B cell (primary cell): Measurements from ENCODE around the gene UAP1L1. TPM values are rescaled to one million over a fixed set of nuclear protein-coding genes. Genes with fewer than 3 reads are reported as not detected.

Experiments used
- ATAC-seq: fragments of 200-7000 bp; cut with Tn5 transposase; one replicate; pipeline ENCODE4 v1.10.0; 2021; ENCODE audit warnings: low read depth, mild to moderate bottlenecking, moderate number of reproducible peaks, moderate library complexity
- CTCF ChIA-PET: fragments of 350-600 bp; sonication (Branson Sonifier 250); formaldehyde crosslinking; loops from one replicate; lab custom pipeline; 2021; ENCODE audit warnings: antibody characterized with exemption, inconsistent platforms; lab: Charles Lee
- POLR2A ChIA-PET: fragments of 350-600 bp; sonication (Branson Sonifier 250); formaldehyde crosslinking; loops from one replicate; lab custom pipeline; 2021; ENCODE audit warnings: antibody characterized with exemption; lab: Charles Lee
- DNase-seq: peaks from one replicate; pipeline ENCODE4 v3.0.0; 2013
- H2AFZ ChIP-seq: 2 replicates; pipeline ENCODE4 v1.6.1; 2012; ENCODE audit warnings: mild to moderate bottlenecking, low read depth, low read length; ENCODE audit not compliant: insufficient read depth, poor library complexity, severe bottlenecking
- H3K27ac ChIP-seq, 2 donors: 1 replicate in 1 of 2; 2 replicates in 1 of 2; pipeline ENCODE4 v1.5.1; 2012 to 2013; ENCODE audit warnings: low read length in 2 of 2, mild to moderate bottlenecking in 2 of 2, moderate library complexity in 1 of 2
- H3K27me3 ChIP-seq, 4 experiments: fragments of 200-600 bp in 1 of 4; sonication (generic) in 1 of 4; replicated peaks in 1 of 4; 1 replicate in 2 of 4; 2 replicates in 2 of 4; pipeline versions ENCODE4 v1.6.1 to v1.7.0; 2013 to 2016; ENCODE audit warnings: low read length in 3 of 4, mild to moderate bottlenecking in 2 of 4, mixed read lengths in 1 of 4, moderate library complexity in 1 of 4; ENCODE audit not compliant: insufficient read depth in 4 of 4, control insufficient read depth in 3 of 4; ENCODE audit errors: control extremely low read depth in 1 of 4
- H3K36me3 ChIP-seq, 2 experiments: replicated peaks in 1 of 2; 1 replicate in 1 of 2; 2 replicates in 1 of 2; pipeline versions ENCODE4 v1.6.1 to v1.7.1; 2013; ENCODE audit warnings: low read length in 1 of 2; ENCODE audit not compliant: insufficient read depth in 2 of 2, control insufficient read depth in 1 of 2; ENCODE audit errors: control extremely low read depth in 1 of 2, extremely low read depth in 1 of 2
- H3K4me1 ChIP-seq, 2 donors: fragments of 200-600 bp in 1 of 2; sonication (generic) in 1 of 2; 1 replicate in 1 of 2; 2 replicates in 1 of 2; pipeline versions ENCODE4 v1.5.1 to v1.6.1; 2013 to 2017; ENCODE audit warnings: low read length in 2 of 2; ENCODE audit not compliant: control insufficient read depth in 2 of 2, insufficient read depth in 2 of 2
- H3K4me2 ChIP-seq: replicated peaks from 2 replicates; pipeline ENCODE3; 2012; ENCODE audit warnings: mild to moderate bottlenecking, low read depth, low read length; ENCODE audit not compliant: poor library complexity, severe bottlenecking
- H3K4me3 ChIP-seq, 5 experiments: fragments of 200-600 bp in 1 of 5; sonication (generic) in 1 of 5; 1 replicate in 3 of 5; 2 replicates in 2 of 5; pipeline versions ENCODE4 v1.5.1 to v1.7.0; 2011 to 2016; ENCODE audit warnings: low read length in 4 of 5, mild to moderate bottlenecking in 4 of 5, low read depth in 2 of 5, control low read depth in 1 of 5, moderate library complexity in 1 of 5; ENCODE audit not compliant: insufficient read depth in 1 of 5; ENCODE audit errors: control extremely low read depth in 1 of 5, extremely low read depth in 1 of 5
- H3K79me2 ChIP-seq: fragments of 200-600 bp; sonication (generic); one replicate; pipeline ENCODE4 v1.6.0; 2016; ENCODE audit warnings: low read length; ENCODE audit not compliant: control insufficient read depth, insufficient read depth
- H3K9ac ChIP-seq: fragments of 200-600 bp; sonication (generic); 2 replicates; pipeline ENCODE4 v1.6.1; 2017; ENCODE audit warnings: mild to moderate bottlenecking, low read length, moderate library complexity
- H3K9me3 ChIP-seq, 3 donors: one replicate each; pipeline versions ENCODE4 v1.6.1 to v1.7.1; 2013; ENCODE audit warnings: low read length in 2 of 3; ENCODE audit not compliant: control insufficient read depth in 2 of 3, insufficient read depth in 1 of 3; ENCODE audit errors: control extremely low read depth in 1 of 3
- H4K20me1 ChIP-seq: 2 replicates; pipeline ENCODE4 v1.6.0; 2012; ENCODE audit warnings: mild to moderate bottlenecking, low read length; ENCODE audit not compliant: insufficient read depth, control insufficient read depth, poor library complexity, severe bottlenecking
- H3K27ac Mint-ChIP-seq: one replicate; pipeline ENCODE4 v1.8.0; 2021; ENCODE audit warnings: mixed read lengths
- H3K27me3 Mint-ChIP-seq: one replicate; pipeline ENCODE4 v1.8.0; 2021; ENCODE audit warnings: mixed read lengths
- H3K4me1 Mint-ChIP-seq: one replicate; pipeline ENCODE4 v1.8.0; 2021; ENCODE audit warnings: mixed read lengths
- H3K4me3 Mint-ChIP-seq: one replicate; pipeline ENCODE4 v1.8.0; 2021; ENCODE audit warnings: mixed read lengths
- H3K9me3 Mint-ChIP-seq: one replicate; pipeline ENCODE4 v1.8.0; 2022; ENCODE audit warnings: mixed read lengths; ENCODE audit not compliant: insufficient read depth
- CTCF ChIP-seq: fragments of 200-600 bp; IDR thresholded peaks from one replicate; pipeline ENCODE4 v1.8.0; 2022; ENCODE audit warnings: antibody characterized with exemption, mild to moderate bottlenecking
- EZH2 ChIP-seq: IDR thresholded peaks from 2 replicates; pipeline ENCODE4 v1.6.1; 2012; ENCODE audit warnings: borderline replicate concordance, low read depth, mild to moderate bottlenecking, moderate library complexity, low read length; ENCODE audit not compliant: insufficient read depth, poor library complexity, severe bottlenecking
- WGBS: methylation state at CpG from one replicate; pipeline ENCODE4 v1.1.5; 2013; ENCODE audit warnings: missing lambda C conversion rate; ENCODE audit not compliant: insufficient coverage; 5-methylcytosine and 5-hydroxymethylcytosine counted together
- intact Hi-C: fragments of 100-400 bp; cut with micrococcal nuclease; formaldehyde crosslinking; loops from one replicate; pipeline ENCODE4 v1.10.0; 2022
- polyA plus RNA-seq: library from polyadenylated mRNA; depleted of rRNA; stranded (reverse); fragments of >200 nt; gene quantifications from 2 replicates; pipeline ENCODE4 v1.2.3, GENCODE V29; 2012
- total RNA-seq, 2 donors: library from RNA; stranded (reverse); fragments of 120-200 nt in 1 of 2; gene quantifications; 1 replicate in 1 of 2; 2 replicates in 1 of 2; pipeline versions ENCODE4 v1.2.3 to v1.2.4, GENCODE V29; 2013 to 2022

The UAP1L1 gene
- total and polyA plus RNA-seq, 2 donors (not counting 1 experiment from before 2014, with no cell fraction given): 29.1 to 47.6 TPM

GRCh38 chr9:137044037-137044436, 33.3 kb upstream of the UAP1L1 start:
- 61% methylated on average over 12 of the region's 12 CpGs for WGBS
- H3K27me3 ChIP-seq: peaks cover 0 to 64% (median 40%) of the 10 kb centered on the region in 4 experiments
- peaks cover 10% of the 10 kb centered on the region for H3K4me1 Mint-ChIP-seq
- peaks cover 0 to 37% (median 0%) of the 10 kb centered on the region in 3 donors for H3K9me3 ChIP-seq
- no peak for DNase-seq
- no peak for TF ChIP-seq CTCF
- TF ChIP-seq EZH2: no peak
- H3K27ac ChIP-seq: no peak overlapping the region
- H3K79me2 ChIP-seq: no peaks in the 10 kb centered on the region
- intact Hi-C loops: no loop called here
- no peak overlapping the region for H3K9ac ChIP-seq
- H3K4me3 Mint-ChIP-seq: no peak overlapping the region
- no peak overlapping the region for H2AFZ ChIP-seq
- H3K4me1 ChIP-seq: peaks cover 24 to 42% of the 10 kb centered on the region in 2 donors
- H3K27me3 Mint-ChIP-seq: peaks cover 9% of the 10 kb centered on the region
- H3K4me2 ChIP-seq: peak overlapping the region; percentile 85
- ChIA-PET POLR2A (no interaction called here), CTCF (interaction anchor here (1.0 to 2.4 kb wide), 5 partner anchors 9 to 27 kb away, joined by 3 to 12 read pairs (median 7); partner anchors contain the start of gene ABCA2)
- H3K36me3 ChIP-seq: no peaks in the 10 kb centered on the region
- no peak overlapping the region for H3K27ac Mint-ChIP-seq
- H3K9me3 Mint-ChIP-seq: no peaks in the 10 kb centered on the region
- peaks cover 5% of the 10 kb centered on the region for H4K20me1 ChIP-seq
- ATAC-seq: no peak
- no peak overlapping the region for H3K4me3 ChIP-seq

GRCh38 chr9:137044502-137045177, 32.7 kb upstream of the UAP1L1 start:
- peaks cover 12% of the 10 kb centered on the region for H3K27me3 Mint-ChIP-seq
- no peak overlapping the region for H3K4me3 ChIP-seq
- H3K9me3 ChIP-seq: peaks cover 0 to 37% (median 0%) of the 10 kb centered on the region in 3 donors
- H3K4me1 ChIP-seq: peaks cover 24 to 42% of the 10 kb centered on the region in 2 donors
- ATAC-seq (no peak), DNase-seq (no peak)
- ChIA-PET CTCF (interaction anchor here (1.0 to 2.4 kb wide), 6 partner anchors 8 to 23 kb away, joined by 3 to 12 read pairs (median 6); partner anchors contain the start of gene ABCA2), POLR2A (interaction anchor here (0.6 kb wide), 1 partner anchor 27 kb away, joined by 4 read pairs; no protein-coding TSS in a partner anchor)
- H3K79me2 ChIP-seq: no peaks in the 10 kb centered on the region
- H3K27ac Mint-ChIP-seq: no peak overlapping the region
- peak overlapping the region; percentile 85 for H3K4me2 ChIP-seq
- H3K9ac ChIP-seq: no peak overlapping the region
- intact Hi-C loops: no loop called here
- H2AFZ ChIP-seq: no peak overlapping the region
- no peaks in the 10 kb centered on the region for H3K36me3 ChIP-seq
- H3K27ac ChIP-seq: no peak overlapping the region
- H4K20me1 ChIP-seq: peaks cover 5% of the 10 kb centered on the region
- peaks cover 10% of the 10 kb centered on the region for H3K4me1 Mint-ChIP-seq
- peaks cover 0 to 70% (median 43%) of the 10 kb centered on the region in 4 experiments for H3K27me3 ChIP-seq
- H3K9me3 Mint-ChIP-seq: no peaks in the 10 kb centered on the region
- WGBS: 7% methylated on average over 16 of the region's 18 CpGs
- TF ChIP-seq CTCF: no peak
- TF ChIP-seq EZH2: no peak
- peak overlapping the region; percentile 41 for H3K4me3 Mint-ChIP-seq
